Large intestine (tissue), 3 donors: ENCODE data around the gene PHF11. TPM values are rescaled to one million over a fixed set of nuclear protein-coding genes. Genes with fewer than 3 reads are reported as not detected.
A peak's percentile ranks its signal among the peaks of the same experiment; 100 is the strongest.
"Not testable (repeated sequence)": the region's sequence is repeated elsewhere in the genome, so short reads cannot be mapped to it uniquely, and the experiment has no call there.

Experiments used
- DNase-seq, 2 donors: peaks; one replicate each; pipeline versions ENCODE4 v3.0.0 to v3.0.0-alpha.2; 2013
- H3K27ac ChIP-seq: one replicate; pipeline ENCODE4 v1.5.1; 2013; ENCODE audit warnings: low read length
- H3K27me3 ChIP-seq: 2 replicates; pipeline ENCODE4 v1.6.1; 2013; ENCODE audit warnings: low read length; ENCODE audit not compliant: control insufficient read depth, insufficient read depth
- H3K36me3 ChIP-seq: 2 replicates; pipeline ENCODE4 v1.6.1; 2013; ENCODE audit warnings: low read length; ENCODE audit not compliant: control insufficient read depth, insufficient read depth
- H3K4me1 ChIP-seq: one replicate; pipeline ENCODE4 v1.6.1; 2013; ENCODE audit warnings: low read length; ENCODE audit not compliant: control insufficient read depth, insufficient read depth
- H3K4me3 ChIP-seq: one replicate; pipeline ENCODE4 v1.5.1; 2013; ENCODE audit warnings: low read length
- H3K9me3 ChIP-seq: one replicate; pipeline ENCODE4 v1.6.1; 2013; ENCODE audit warnings: mild to moderate bottlenecking, low read depth, low read length, moderate library complexity; ENCODE audit not compliant: control insufficient read depth
- WGBS: methylation state at CpG from one replicate; pipeline ENCODE4 v1.1.5; 2013; ENCODE audit warnings: low lambda C conversion rate; ENCODE audit not compliant: insufficient coverage; 5-methylcytosine and 5-hydroxymethylcytosine counted together
- polyA plus RNA-seq: library from polyadenylated mRNA; unstranded; fragments of 120-200 nt; gene quantifications from one replicate; pipeline ENCODE4 v1.2.1, GENCODE V29; 2013

The PHF11 gene
- polyA plus RNA-seq, 1 donor, result 47.3 TPM

DNA sequence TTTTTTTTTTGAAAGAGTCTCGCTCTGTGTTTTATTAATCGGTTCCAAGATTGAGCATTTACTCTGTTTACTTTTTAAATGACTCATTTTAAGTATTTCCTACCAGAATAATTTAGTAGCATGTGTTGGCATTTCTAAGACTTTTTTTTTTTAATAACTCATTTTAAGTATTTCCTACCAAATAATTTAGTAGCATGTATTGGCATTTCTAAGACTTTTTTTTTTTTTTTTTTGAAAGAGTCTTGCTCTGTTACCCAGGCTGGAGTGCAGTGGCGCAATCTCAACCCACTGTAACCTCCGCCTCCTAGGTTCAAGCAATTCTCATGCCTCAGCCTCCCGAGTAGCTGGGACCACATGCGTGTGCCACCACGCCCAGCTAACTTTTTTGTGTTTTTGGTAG, 38.5 kb upstream of the PHF11 start:
- 100% methylated on average over 1 of the region's 7 CpGs for WGBS
- no peak for DNase-seq
- Histone ChIP-seq H3K4me3 (no peak overlapping the region), H3K27ac (no peak overlapping the region), H3K36me3 (peaks cover 18% of the 10 kb centered on the region), H3K27me3 (no peaks in the 10 kb centered on the region), H3K9me3 (no peaks in the 10 kb centered on the region), H3K4me1 (no peaks in the 10 kb centered on the region)

DNA sequence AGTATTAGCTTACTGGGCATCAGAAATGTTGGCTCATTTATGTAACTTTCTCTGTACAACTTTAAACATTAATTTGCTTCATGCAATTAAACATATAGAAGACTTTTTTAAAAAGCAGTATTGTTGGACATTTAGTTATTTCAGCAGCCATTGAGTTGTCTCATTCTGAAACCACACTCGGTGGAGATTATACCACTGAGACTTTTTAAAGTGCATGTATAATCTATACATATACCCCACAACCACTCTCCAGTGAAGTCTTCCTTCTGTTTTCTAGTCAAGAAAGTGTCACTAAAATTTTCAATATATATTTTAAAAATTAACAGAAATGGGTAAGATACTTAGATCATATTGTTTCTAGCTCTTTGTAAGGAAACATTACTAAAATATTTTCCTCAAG, 36.2 kb upstream of the PHF11 start:
- Histone ChIP-seq H3K27ac (no peak overlapping the region), H3K4me3 (no peak overlapping the region), H3K9me3 (peaks cover 12% of the 10 kb centered on the region), H3K4me1 (no peaks in the 10 kb centered on the region), H3K36me3 (peaks cover 29% of the 10 kb centered on the region), H3K27me3 (no peaks in the 10 kb centered on the region)
- DNase-seq, result no peak
- 100% methylated on average over 1 of the region's 1 CpG for WGBS

DNA sequence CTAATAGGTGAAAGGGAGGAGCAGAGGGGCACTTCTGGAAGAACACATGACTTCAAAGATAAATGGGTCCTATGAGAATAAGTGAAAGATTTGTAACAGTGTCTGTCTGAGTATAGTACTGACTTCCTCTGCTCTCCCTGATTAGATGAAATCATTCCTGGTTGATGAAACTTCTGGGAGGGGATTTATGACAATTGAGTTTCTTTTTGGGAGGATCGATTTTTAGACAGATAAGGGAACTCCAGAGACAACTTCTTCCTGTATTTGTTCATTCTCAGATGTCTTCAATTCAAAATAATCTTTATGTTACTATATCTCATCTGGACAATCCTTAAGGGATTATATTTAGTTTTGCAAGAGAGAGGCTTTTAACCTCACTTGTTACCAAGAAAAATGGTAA, 31.7 kb upstream of the PHF11 start:
- Histone ChIP-seq H3K4me1 (no peaks in the 10 kb centered on the region), H3K9me3 (peaks cover 12% of the 10 kb centered on the region), H3K27me3 (no peaks in the 10 kb centered on the region), H3K4me3 (no peak overlapping the region), H3K27ac (no peak overlapping the region), H3K36me3 (peaks cover 33% of the 10 kb centered on the region)
- no CpG with 5 or more reads among the region's 1 CpG for WGBS
- no peak for DNase-seq

DNA sequence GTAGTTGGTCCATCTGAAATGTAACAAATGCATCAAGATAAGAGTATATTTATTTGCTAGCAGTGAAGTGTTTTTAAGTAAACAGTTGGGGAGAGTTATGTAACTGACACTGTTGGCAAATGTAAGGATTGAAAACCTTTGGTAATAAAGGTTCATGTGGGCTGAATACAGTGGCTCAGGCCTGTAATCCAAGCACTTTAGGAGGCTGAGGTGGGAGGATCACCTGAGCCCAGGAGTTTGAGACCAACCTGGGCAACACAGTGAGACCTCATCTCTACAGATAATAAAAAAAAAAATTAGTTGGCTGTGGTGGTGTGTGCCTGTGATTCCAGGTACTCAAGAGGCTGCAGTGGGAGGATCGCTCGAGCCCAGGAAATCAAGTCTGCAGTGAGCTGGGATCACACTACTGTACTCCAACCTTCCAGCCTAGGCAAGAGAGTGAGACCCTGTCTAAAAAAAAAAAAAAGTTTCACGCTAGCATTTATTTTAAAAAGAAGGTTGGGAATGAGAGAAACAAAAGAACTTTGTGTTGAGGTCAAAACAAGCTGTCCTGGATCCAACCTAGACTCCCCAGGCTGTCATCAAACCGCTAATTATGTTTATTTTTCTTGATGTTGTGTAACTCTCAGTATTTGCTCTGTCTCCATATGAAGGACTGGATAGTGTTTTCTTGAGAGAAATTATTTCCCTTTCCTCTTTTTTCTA, 31.0 kb upstream of the PHF11 start:
- peaks cover 36% of the 10 kb centered on the region for H3K36me3 ChIP-seq
- H3K9me3 ChIP-seq, result peaks cover 12% of the 10 kb centered on the region
- H3K27ac ChIP-seq, result no peak overlapping the region
- no peak overlapping the region for H3K4me3 ChIP-seq
- H3K4me1 ChIP-seq, result no peaks in the 10 kb centered on the region
- no peak for DNase-seq
- 92% methylated on average over 2 of the region's 4 CpGs for WGBS
- H3K27me3 ChIP-seq, result no peaks in the 10 kb centered on the region

DNA sequence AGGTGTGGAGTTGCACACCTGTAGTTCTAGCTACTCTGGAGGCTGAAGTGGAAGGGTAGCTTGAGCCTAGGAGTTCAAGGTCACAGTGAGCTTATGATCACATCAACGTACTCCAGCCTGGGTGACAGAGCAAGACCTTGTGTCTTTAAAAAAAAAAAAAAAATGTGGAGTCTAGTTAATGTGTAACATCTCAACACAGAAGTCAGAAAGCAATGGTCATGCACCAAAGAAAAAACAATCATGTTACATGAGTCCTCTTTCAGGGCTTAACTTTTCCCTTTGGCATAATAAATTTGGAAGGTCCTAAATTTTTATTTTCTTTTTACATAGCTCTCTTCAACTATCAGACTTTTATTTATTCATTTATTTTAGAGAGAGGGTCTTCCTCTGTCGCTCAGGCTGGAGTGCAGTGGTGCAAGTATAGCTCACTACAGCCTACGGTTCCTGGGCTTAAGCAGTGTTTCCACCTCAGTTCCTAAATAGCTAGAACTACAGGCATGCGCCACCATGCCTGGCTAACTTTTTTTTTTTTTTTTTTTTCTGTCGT, 29.4 kb upstream of the PHF11 start:
- 20% methylated on average over 1 of the region's 5 CpGs for WGBS
- no peak overlapping the region for H3K4me3 ChIP-seq

DNA sequence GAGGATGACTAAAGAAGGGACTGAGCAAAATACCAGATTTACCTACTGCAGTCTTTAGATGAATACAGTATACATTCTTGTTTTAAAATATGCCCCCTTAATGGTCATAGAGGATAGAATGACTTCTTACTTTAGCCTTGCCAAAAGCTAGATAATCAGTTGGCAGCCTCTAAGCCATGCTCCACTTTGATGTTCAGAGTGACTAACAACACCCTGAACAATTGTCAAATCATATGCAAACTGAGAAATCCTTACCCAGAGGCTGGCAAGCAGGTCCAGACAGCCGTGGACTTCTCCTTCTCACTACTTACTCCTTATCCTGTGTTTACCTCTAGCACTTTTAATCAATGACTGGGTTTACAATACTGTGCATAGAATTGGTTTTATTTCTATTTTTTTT, 23.6 kb upstream of the PHF11 start:
- no peak overlapping the region for H3K4me3 ChIP-seq
- WGBS, result 100% methylated on average over 1 of the region's 1 CpG
- no peaks in the 10 kb centered on the region for H3K9me3 ChIP-seq
- H3K27ac ChIP-seq, result no peak overlapping the region
- no peak for DNase-seq
- peaks cover 40% of the 10 kb centered on the region for H3K36me3 ChIP-seq
- no peaks in the 10 kb centered on the region for H3K27me3 ChIP-seq
- H3K4me1 ChIP-seq, result no peaks in the 10 kb centered on the region

More for the DNA sequence above, 29.4 kb upstream of the PHF11 start:
- DNase-seq, result peak; percentile 16 to 63
- peaks cover 12% of the 10 kb centered on the region for H3K9me3 ChIP-seq
- no peaks in the 10 kb centered on the region for H3K4me1 ChIP-seq
- H3K36me3 ChIP-seq, result peaks cover 42% of the 10 kb centered on the region
- H3K27ac ChIP-seq, result peak overlapping the region; percentile 57
- no peaks in the 10 kb centered on the region for H3K27me3 ChIP-seq

DNA sequence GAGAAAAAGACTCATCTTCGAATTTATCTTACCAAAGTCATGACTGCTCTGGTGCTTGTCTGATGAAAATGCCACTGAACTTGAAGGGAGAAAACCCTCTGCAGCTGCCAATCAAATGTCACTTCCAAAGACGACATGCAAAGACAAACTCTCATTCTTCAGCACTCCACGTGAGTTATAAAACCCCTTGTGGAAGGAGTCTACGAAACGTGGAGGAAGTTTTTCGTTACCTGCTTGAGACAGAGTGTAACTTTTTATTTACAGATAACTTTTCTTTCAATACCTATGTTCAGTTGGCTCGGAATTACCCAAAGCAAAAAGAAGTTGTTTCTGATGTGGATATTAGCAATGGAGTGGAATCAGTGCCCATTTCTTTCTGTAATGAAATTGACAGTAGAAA, 19.2 kb upstream of the PHF11 start:
- no peaks in the 10 kb centered on the region for H3K27me3 ChIP-seq
- H3K27ac ChIP-seq, result no peak overlapping the region
- H3K9me3 ChIP-seq, result no peaks in the 10 kb centered on the region
- H3K4me3 ChIP-seq, result no peak overlapping the region
- 80% methylated on average over 2 of the region's 7 CpGs for WGBS
- no peaks in the 10 kb centered on the region for H3K4me1 ChIP-seq
- peaks cover 56% of the 10 kb centered on the region for H3K36me3 ChIP-seq
- no peak for DNase-seq

DNA sequence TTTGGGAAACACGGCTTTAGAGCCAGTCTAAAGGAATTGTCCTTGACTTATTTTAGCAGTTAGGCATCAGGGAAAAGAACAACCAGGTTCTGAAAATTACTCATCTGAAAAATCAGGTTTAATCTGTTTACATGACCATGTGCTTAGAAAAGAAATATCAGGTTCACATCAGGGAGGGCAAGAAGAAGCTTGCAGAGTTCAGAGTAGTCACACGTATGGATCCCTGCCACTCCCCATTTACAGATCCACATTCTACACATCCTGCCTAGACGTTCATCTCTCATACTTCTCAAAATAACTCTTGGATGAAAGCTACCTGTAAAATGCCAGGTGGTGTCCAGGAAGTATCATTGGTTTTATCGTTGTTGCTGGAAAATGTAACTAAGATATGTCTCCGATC, 14.0 kb upstream of the PHF11 start:
- Histone ChIP-seq H3K36me3 (peaks cover 62% of the 10 kb centered on the region), H3K4me1 (no peaks in the 10 kb centered on the region), H3K4me3 (no peak overlapping the region), H3K27me3 (no peaks in the 10 kb centered on the region), H3K9me3 (no peaks in the 10 kb centered on the region), H3K27ac (no peak overlapping the region)
- WGBS, result 90% methylated on average over 2 of the region's 5 CpGs
- no peak for DNase-seq

DNA sequence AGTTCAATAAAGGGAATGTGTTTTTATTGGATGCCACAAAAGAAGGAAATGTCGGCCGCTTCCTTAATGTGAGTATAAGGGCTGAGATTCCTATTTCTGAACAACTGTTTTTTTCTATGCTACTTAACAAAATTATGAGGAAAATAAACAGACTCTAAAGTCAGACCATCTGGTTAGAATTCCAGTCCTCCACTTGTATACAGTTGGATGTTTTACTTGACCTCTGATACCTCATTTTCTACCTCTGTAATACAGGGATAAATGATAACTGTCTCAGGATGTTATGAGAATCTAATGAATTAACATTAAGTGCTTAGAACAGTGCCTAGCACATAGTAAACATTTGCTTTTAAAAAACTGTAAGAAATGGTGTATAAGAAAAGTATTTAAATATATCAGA, 7.2 kb upstream of the PHF11 start:
- Histone ChIP-seq H3K27me3 (no peaks in the 10 kb centered on the region), H3K4me3 (no peak overlapping the region), H3K36me3 (peaks cover 33% of the 10 kb centered on the region), H3K27ac (no peak overlapping the region), H3K4me1 (no peaks in the 10 kb centered on the region), H3K9me3 (no peaks in the 10 kb centered on the region)
- DNase-seq, result no peak
- WGBS, result 70% methylated on average over 2 of the region's 2 CpGs

DNA sequence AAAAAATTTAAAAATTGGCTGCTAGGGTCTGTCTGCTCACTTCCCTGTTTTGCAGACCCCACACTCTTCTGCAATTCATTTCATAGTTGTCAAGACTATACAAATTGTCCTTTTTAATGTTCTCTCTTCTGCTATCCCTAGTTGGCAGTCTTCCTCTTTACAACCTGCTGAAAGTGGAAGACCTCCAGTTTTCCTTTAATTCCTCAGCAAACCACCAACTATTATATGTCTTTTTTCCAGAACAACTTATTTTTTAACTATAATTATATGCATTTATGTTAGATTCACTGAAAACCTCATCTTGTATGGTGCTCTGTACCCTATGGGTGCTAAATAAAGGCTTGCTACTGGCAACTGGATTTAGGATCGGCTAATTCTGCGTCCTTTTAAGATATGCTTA, 1.1 kb upstream of the PHF11 start:
- no peaks in the 10 kb centered on the region for H3K4me1 ChIP-seq
- peaks cover 6% of the 10 kb centered on the region for H3K36me3 ChIP-seq
- no peaks in the 10 kb centered on the region for H3K9me3 ChIP-seq
- peak overlapping the region; percentile 77 for H3K4me3 ChIP-seq
- no peak for DNase-seq
- H3K27me3 ChIP-seq, result no peaks in the 10 kb centered on the region
- H3K27ac ChIP-seq, result no peak overlapping the region
- WGBS, result no CpG with 5 or more reads among the region's 2 CpGs

DNA sequence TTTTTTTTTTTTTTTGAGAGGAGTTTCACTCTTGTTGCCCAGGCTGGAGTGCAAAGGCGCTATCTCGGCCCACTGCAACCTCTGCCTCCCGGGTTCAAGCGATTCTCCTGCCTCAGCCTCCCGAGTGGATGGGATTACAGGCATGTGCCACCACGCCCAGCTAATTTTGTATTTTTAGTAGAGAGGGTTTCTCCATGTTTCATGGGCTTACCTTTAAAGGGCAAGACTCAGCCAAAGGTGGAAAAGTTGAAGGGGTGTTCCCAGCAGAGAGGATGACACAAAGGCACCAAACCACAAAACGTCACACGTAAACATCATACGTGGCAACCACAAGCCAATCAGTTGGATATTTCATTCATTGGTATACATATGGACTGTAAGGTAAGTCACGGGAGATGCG, 1.1 kb downstream of the PHF11 start:
- H3K4me1 ChIP-seq, H3K9me3 ChIP-seq, H3K27me3 ChIP-seq, H3K36me3 ChIP-seq, H3K4me3 ChIP-seq: not testable (repeated sequence)
- WGBS, result 100% methylated on average over 2 of the region's 11 CpGs
- DNase-seq, result peak in 1 of 2 donors; percentile 24
- peak overlapping the region; percentile 91 for H3K27ac ChIP-seq
